ENCODE results near the gene EBF3.

DNA sequence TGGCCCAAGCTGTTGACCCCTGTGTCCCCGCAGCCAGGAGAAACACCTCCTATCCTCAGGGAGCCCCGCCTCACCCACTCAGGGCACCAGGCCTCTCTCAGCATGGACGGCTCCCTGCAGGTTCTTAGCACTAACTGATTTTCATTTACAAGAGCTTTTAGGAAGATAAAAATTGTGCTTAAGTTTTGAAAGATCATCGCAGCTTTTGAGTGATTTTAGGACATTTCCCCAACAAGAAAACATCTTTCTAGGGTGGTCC, 22.1 kb downstream of the EBF3 start:
- TF ChIP-seq CTCF (IDR thresholded peaks at IDR 0.05) (no peak), POLR2AphosphoS5 (IDR thresholded peaks at IDR 0.05) (no peak), POLR2A (IDR thresholded peaks at IDR 0.05) (no peak), EP300 (IDR thresholded peaks at IDR 0.05) (no peak)

Measured in suprapubic skin (tissue), 4 donors.